HG03354 (cell line): Measurements from ENCODE around the gene SHANK3.
A peak's percentile ranks its signal among the peaks of the same experiment; 100 is the strongest.
"Not testable (repeated sequence)": the region's sequence is repeated elsewhere in the genome, so short reads cannot be mapped to it uniquely, and the experiment has no call there.

Experiments used
- ATAC-seq: cut with Tn5 transposase; IDR thresholded peaks from one replicate; pipeline ENCODE4 v1.9.1; 2021; ENCODE audit warnings: mild to moderate bottlenecking; ENCODE audit not compliant: unreplicated experiment, poor library complexity, severe bottlenecking

The SHANK3 gene

DNA sequence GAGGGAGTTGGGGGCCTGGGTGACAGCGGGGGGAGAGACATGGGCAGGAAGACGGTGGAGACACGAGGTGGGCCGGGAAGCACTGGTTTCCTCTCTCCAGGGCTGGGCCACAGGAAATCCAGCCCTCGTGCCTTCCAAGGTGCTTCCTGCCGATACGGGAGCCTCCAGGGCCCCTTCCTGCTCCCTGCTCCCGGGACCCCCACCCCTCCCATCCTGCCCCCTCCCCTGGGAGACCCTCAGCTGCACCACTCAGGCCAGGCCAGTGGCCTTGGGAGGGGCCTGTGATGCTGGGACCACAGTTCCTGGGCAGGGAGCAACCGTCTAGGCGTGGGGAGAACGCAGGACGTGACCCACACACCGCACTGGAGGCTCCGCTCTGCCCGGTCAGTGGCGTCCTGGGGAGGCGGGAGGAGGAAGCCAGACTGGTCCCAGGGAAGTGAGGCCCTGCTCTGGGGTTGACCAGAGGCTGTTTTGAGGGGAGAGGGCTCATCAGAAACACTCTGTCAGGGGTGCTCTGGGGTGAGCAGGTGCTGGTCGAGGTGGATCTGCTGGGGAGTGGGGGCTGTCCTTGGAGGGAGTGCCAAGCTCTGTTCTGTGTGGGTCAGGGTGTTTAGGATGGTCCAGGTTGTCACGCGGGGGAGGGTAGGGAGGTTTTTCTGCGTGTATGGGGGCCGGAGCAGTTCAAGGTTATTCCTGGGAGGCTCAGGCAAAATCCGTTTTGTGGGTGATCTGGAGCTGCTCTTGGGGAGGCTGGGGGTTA lies at the start of gene SHANK3:
TSS of gene SHANK3 (plus strand) at position 353 of the 760 bp plus-strand sequence.
- ATAC-seq: no peak

DNA sequence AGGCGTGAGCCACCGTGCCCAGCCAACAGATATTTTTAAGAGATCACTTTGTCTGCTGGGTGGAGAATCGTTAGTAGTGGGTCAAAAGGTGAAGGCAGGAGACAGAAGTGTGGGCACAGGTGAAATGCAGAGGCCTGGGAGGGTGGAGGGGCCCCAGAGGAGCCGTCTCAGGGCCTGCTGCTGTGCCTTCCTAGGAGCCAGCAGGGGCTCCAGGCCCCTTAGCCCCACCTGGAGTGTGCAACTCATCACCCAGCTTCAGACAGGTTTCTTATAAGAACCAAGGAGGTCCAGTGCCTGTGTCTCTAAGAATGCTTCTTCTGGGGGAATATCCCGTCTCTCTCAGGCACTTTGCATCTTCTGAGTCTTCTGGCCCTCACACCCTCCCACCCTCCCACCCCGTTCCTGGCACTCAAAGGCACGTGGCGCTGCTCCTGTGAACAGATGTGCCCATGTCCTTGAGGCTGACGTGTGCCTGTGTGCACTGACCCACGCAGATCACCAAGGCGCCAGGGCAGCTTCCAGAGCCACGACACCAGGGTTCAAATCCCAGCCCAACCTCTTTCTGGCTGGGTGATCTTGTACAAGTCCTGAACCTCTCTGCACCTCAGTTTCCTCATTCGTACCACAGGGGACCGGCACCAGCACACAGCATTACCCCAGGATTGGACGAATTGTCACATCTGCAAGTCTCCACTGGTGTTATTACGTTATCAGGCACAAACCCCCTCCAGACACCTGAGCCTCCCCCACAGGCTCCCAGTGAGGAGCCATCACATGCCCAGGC lies 48.1 kb upstream of the SHANK3 start:
- ATAC-seq: no peak

DNA sequence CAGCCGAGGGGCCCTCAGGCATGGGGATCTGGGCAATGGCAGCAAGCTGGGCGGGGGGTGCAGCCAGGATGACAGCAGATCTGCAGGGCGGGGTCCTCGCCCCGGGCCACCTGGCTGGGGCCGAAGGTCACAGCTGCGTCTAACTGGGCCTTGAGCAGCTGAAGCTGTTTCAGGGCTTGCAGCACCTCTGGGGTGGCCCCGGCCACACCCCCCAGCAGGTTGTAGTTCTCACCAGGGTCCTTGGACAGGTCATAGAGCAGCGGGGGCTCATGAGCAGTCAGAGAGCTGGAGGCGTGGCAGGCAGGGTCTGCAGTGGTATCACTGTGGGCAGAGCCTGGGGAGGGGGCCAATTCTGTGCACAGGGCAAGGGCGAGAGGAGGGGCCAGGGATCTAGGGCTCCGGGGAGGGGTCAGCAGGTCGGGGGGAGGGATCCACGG lies 47.5 kb upstream of the SHANK3 start:
- no peak for ATAC-seq

DNA sequence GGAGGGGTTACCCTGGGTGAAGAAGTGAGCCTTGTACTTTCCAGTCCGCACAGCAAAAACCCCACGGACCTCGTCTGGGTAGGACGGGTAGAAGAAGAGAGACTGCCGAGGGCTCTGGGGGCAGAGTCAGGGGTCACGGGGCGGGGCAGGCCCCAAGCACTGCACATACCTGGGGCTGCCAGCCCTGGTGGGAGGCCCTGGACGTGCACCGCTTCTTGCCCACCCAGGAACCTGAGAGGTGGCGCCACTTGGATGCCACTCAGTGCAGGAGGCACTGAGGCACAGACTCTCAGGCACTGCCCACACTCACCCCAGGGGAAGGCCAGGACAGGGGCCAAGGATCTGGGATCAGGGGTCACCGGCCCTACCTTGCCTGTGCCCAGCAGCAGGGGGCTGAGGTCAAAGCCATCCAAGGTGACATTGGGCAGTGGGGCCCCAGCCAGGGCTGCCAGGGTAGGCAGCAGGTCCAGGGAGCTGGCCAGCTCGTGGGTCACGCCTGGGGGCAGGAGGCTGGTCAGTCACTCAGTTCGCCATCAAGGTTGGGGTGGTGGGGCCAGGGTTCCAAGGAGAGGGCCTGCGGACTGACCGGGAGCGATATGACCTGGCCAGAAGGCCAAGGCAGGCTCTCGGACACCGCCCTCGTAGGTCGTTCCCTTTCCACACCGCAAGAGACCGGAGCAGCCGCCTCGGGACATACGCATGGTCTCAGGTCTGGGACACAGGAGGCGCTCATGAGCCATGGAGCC lies 46.9 kb upstream of the SHANK3 start:
- no peak for ATAC-seq

DNA sequence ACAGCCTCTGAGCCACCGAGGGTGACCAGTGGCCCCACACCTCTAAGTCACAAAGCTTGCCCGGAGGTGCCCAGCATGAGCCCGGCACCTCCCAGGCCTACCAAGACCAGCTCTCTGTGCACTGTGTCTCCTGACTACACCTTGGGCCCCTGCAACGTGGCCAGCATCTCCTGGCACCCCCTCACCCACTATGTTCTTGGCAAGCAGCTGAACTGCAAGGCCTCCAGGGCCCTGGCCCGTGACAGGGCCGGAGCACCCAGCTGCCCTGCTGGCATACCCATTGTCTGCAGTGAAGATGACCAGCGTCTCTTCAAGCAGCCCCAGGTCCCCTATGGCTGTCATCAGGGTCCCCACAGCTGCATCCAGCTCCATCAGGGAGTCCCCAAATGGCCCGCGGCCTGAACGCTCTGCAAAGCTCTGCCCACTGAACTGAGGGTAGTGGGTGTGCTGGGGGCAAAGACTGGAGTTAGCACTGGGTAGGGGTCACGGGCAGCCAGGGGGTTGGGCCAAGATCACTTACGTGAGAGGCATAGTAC lies 46.2 kb upstream of the SHANK3 start:
- no peak for ATAC-seq

DNA sequence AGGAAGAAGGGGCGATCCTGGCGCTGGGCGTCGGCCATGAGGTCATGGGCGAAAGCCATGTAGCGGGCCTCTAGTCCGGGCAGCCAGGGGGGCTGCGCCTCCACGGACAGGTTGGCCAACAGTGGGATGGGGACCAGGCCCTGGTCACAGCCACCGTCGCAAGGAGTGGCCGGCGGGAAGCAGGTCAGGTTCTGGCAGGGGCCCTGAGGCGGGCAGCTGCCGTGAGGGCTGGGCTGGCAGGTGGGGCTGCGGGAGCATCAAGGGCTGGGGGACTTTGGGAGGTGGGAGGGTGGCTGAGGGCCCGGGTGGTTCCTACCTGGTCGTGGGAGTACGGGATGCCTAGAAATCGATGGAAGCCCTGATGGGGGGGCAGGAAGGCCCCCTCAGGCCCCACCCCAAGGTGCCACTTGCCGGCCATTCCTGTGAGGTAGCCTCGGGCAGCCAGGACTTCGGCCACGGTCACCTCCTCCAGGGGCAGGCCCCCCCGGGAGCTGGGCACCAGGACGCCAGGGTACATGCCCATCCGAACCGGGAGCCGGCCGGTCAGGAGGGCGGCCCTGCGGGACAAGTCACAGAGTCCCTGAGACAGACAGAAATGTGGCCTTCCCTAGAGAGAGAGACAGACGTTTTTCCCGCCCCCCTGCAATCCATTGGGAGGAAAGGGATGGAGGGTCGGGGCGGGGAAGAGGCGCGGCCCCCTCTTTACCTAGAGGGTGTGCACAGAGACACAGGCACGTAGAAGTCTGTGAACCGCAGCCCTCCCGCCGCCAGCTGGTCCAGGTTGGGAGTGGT lies 45.6 kb upstream of the SHANK3 start:
- no peak for ATAC-seq

DNA sequence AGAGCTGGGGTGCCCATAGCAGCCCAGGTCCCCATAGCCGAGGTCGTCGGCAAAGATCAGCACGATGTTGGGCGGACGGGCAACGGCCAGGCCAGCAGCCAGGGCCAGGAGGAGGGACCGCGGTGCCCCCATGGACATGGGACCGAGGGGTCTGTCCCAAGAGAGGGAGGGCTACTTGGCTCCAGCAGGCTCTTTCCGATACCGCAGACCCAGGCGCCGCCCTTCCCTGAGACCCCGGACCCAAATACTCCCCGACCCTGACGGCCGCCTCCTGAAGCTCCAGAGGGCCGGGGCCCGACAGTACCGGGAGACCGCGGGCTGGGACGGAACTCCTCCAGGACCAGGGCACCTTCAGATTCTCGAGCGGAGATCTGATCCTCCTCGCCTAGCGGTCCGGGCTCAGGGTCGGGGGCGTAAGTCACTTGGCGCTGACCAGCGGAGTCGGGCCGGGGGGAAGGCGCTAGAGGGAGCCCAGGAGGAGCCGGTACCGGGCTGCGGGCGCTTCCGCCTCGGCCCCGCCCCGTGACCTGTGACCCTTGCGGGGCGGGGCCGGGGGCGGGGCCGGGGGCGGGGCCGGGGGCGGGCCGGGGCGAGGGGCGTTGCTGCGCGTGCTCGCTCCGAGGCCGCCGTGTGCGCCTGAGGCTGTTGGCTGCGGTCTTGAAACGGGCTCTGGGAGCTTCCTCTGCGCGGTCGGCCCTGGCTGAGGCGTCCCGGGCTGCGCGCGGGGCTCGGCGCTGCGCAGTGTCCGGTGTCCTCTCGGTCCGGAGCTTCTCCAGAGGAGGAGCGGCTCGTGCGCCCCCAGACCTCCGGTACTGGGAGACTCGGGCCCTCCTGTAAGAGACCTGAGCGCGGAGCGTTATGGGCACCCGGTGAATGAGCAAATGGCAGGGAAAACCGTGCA lies 44.7 kb upstream of the SHANK3 start, which contains the start of gene ARSA:
TSS of gene ARSA (minus strand) at position 511 of the 901 bp plus-strand sequence. CDS start at position 138, 373 bp downstream.
- peak; percentile 72 for ATAC-seq

DNA sequence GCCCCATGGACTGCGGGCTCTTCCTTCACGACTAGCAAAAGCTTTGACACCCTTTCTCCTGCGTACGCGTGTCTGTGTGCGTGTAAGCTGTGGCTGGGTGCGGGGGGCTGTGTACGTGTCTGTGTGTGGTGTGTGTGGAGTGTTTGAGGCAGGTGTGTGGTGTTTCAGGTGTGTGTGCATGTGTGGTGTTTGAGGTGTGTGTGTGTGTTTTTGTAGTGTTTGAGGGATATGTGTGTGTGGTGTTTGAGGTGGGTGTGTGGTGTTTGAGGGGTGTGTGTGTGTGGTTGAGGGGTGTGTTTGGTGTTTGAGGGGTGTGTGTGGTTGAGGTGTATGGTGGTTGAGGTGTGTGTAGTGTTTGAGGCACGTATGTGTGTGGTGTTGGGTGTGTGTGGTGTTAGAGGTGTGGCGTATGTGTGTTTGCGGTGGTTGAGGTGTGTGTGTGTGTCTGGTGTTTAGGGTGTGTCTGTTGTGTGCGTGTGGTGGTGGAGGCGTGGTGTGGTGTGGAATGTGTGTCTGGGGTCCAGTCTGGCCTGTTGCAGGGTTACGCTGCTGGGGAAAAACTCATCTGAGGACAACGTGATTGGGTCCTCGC lies 44.0 kb upstream of the SHANK3 start:
- no peak for ATAC-seq

DNA sequence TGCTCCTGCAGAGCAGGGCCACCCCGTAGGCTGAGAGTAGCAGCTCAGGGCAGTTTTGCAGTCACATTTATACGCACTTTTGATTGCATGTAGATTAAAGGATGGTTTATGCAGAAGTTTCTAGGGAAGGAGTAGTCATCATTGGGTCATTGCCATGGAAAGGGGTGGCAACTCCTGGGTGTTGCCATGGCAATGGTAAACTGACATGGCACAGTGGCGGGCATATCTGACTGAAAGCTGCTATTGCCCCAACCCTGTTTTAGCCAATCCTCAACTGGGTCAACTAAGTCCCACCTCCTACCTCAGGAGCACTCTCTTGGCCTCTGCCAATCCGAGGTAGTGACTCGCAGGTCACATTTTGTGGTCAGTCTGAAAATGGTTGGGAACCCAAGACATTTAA lies 42.2 kb upstream of the SHANK3 start:
- no peak for ATAC-seq

DNA sequence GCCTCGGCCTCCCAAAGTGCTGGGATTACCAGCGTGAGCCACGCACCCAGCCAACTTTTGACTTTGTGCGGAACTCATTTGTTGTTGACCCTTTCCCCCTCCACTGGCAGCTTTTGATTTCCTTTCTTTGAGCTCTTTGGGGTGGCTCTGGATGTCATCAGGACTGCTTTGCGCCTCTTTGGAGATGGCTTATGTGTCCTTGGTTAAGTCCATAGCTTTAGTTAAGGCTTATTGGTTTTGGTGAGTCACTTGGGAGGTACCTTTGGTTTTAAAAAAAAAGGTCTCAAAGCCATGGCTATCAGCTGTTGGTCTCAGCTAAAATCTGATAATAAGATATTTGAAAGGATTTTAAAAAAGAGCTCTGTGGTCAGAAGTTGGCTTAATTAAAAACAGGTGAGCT lies 39.5 kb upstream of the SHANK3 start:
- ATAC-seq: no peak

DNA sequence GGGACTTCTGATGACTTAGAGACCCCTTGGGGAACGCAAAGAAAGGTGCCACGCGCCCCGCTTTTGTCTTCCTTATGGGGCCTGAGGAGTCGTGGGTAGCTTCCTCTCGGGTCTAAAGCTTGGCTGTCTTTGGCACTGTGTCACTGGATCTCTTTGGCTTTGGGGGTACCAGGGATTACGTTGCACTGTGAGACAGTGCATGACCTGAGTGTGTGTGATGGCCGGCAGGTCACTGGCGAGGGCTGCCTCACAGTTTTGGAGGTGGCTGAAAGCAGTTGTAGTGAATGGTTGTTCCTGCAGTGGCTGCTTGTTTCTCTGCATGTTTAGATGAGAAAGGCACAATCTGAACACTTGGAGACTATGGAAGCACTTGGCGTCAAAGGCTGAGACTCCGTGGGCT lies 38.9 kb upstream of the SHANK3 start:
- no peak for ATAC-seq

DNA sequence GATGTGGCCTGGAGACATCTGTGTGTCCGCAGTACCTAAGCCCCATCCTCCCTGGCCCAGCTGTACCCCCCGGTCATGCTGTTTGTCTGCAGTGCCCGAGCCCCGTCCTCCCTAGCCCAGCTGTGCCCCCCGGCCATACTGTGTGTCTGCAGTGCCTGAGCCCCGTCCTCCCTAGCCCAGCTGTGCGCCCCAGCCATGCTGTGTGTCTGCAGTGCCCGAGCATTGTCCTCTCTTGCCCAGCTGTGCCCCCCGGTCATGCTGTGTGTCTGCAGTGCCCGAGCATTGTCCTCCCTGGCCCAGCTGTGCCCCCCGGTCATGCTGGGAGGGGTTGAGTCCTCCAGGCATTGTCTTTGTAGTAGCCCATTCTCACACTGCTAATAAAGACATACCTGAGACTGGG lies 37.0 kb upstream of the SHANK3 start:
- ATAC-seq: no peak

DNA sequence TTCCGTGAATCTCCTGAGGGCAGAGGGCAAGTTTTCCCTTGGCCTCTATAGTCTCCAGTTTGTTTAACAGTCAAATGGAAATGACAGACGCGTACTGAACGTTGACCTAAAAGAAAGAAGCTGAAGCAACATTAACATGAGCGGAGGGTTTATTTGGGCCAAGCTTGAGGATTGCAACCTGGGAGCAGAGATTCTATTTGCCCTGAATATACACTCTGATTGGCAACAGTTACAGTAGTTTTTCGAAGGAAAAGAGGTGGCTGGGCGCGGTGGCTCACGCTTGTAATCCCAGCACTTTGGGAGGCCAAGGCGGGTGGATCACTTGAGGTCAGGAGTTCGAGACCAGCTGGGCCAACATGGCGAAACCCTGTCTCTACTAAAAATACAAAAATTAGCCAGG lies 32.3 kb upstream of the SHANK3 start:
- not testable (repeated sequence) for ATAC-seq

DNA sequence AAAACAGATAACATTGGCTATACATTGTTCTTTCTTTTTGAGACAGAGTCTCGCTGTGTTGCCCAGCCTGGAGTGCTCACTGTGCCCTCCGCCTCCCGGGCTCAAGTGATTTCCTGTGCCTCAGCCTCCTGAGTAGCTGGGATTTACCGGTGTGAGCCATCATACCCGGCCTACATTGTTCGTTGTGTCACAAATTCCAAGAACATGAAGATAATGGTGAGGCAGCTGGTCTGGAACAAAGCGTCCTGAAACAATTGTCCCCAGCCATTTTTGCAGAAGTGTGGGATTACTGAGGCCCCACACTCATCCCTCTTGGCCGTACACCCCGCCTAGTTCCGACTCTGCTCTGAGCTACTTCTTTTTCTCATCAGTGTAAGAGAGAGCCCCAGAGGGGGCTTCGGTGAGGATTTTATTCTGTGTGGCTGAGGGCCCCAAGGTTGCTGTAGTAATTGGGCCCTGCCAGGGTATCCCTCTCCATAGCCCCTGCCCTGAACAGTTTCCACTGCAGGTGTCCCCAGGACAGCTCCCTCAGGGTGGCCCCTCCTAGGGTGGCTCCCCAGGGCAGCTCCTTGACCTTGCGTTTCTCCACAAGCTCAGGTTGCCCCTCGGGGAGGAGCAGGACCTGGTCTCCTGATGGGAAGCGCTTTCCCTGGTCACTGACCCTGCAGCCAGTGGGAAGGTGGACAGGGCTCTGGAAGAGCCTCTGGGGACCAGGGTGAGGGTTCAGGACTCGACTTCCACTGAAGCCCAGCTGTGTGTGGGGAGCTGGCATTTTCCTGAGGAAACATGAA lies 31.6 kb upstream of the SHANK3 start:
- no peak for ATAC-seq

DNA sequence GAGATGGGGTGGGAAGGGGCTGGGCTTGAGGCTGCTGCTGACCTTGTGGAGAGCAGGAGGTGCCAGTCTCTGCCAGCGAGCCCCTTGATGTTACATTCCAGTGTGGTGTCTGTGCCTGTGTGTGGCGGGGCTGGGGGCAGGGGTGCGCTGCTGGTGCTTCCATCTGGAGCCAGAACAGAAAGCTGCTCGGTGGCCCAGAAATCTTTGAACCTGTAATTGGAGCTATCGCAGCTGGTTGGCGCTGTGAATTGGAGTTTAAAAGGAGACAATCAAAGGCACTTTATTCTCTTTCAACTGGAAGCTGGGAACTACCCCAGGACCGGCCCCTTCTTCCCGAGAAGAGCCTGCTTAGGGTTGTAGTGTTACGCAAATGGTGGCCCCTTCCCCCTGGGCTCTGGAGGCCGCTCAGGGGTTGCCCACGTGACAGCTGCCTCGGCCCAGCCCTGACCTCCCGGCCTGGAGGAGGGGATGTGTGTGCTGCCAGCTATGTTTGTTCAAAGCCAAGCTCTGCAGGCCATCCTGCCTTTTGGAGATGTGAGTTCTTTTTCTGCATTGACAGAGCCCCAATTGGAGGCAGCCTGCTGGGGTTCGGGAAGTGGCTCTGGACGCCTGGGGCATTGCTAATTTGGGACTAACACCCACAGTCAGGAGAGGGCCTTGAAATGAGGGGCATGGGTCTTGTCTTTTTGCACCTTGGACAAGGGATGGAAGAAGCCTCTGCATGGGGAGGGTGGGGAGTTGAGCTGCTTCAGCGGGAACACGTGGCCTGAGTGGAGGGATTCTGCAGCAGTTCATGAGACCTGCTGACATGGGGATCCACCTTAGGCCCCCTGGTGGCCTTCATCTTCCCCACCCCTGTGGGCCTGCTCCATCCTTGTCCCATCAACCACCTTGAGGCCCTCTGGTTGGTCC lies 30.7 kb upstream of the SHANK3 start:
- ATAC-seq: no peak
